Hepatocyte (in vitro differentiated cells): ENCODE results near the gene TNFRSF6B. TPM values are rescaled to one million over a fixed set of nuclear protein-coding genes. Genes with fewer than 3 reads are reported as not detected.

ENCODE experiments used
- DNase-seq: peaks from one replicate; pipeline ENCODE4 v3.0.0-alpha.2; 2016; ENCODE audit warnings: low spot score
- H2AFZ ChIP-seq: fragments of 200-600 bp; sonication (generic); 2 replicates; pipeline ENCODE4 v1.6.0; 2016; ENCODE audit warnings: antibody characterized with exemption, mild to moderate bottlenecking
- H3K27ac ChIP-seq: fragments of 200-600 bp; sonication (generic); 2 replicates; pipeline ENCODE4 v1.5.1; 2016; ENCODE audit warnings: mild to moderate bottlenecking
- H3K27me3 ChIP-seq: fragments of 200-600 bp; sonication (generic); 2 replicates; pipeline ENCODE4 v1.6.1; 2016
- H3K36me3 ChIP-seq: fragments of 200-600 bp; sonication (generic); replicated peaks from 2 replicates; pipeline ENCODE4 v1.5.1; 2016; ENCODE audit warnings: low read depth; ENCODE audit not compliant: insufficient read depth
- H3K4me1 ChIP-seq: fragments of 200-600 bp; sonication (generic); 2 replicates; pipeline ENCODE4 v1.5.1; 2016; ENCODE audit warnings: mild to moderate bottlenecking, moderate library complexity; ENCODE audit not compliant: insufficient read depth
- H3K4me2 ChIP-seq: fragments of 200-600 bp; sonication (generic); 2 replicates; pipeline ENCODE4 v1.6.0; 2016
- H3K4me3 ChIP-seq: fragments of 200-600 bp; sonication (generic); 2 replicates; pipeline ENCODE4 v1.5.1; 2016; ENCODE audit warnings: mild to moderate bottlenecking
- H3K79me2 ChIP-seq: fragments of 200-600 bp; sonication (generic); 2 replicates; pipeline ENCODE4 v1.6.0; 2017; ENCODE audit warnings: mild to moderate bottlenecking
- H3K9me2 ChIP-seq: fragments of 200-600 bp; sonication (generic); replicated peaks from 2 replicates; pipeline ENCODE4 v1.6.0; 2017; ENCODE audit warnings: mild to moderate bottlenecking; ENCODE audit not compliant: insufficient read depth
- H3K9me3 ChIP-seq: fragments of 200-600 bp; sonication (generic); 2 replicates; pipeline ENCODE4 v1.5.1; 2016; ENCODE audit warnings: low read depth, mild to moderate bottlenecking
- H4K20me1 ChIP-seq: fragments of 200-600 bp; sonication (generic); 2 replicates; pipeline ENCODE4 v1.6.0; 2016; ENCODE audit warnings: mild to moderate bottlenecking; ENCODE audit not compliant: insufficient read depth, poor library complexity, severe bottlenecking
- CTCF ChIP-seq: fragments of 200-600 bp; sonication (generic); IDR thresholded peaks from 2 replicates; pipeline ENCODE4 v1.5.1; 2016; ENCODE audit warnings: antibody characterized with exemption, mild to moderate bottlenecking; ENCODE audit not compliant: poor library complexity
- EZH2 ChIP-seq: fragments of 200-600 bp; sonication (generic); IDR thresholded peaks from 2 replicates; pipeline ENCODE4 v1.6.1; 2016; ENCODE audit warnings: antibody characterized with exemption, mild to moderate bottlenecking, borderline replicate concordance
- EZH2phosphoT487 ChIP-seq: fragments of 200-600 bp; sonication (generic); IDR thresholded peaks from one replicate; pipeline ENCODE4 v1.6.1; 2018; ENCODE audit warnings: antibody characterized with exemption, mild to moderate bottlenecking, low read depth, moderate library complexity; ENCODE audit not compliant: unreplicated experiment, severe bottlenecking
- WGBS: methylation state at CpG from one replicate; pipeline ENCODE4 v1.1.6; 2016; ENCODE audit warnings: low lambda C conversion rate; ENCODE audit errors: missing lambda C conversion rate; 5-methylcytosine and 5-hydroxymethylcytosine counted together
- polyA plus RNA-seq: library from polyadenylated mRNA; unstranded; fragments of >200 nt; fragmentation: Nextera tagmentation; extraction: Ambion mirVana; gene quantifications from 2 replicates; pipeline ENCODE4 v1.2.1, GENCODE V29; 2016
- total RNA-seq: library from RNA; depleted of rRNA; stranded (reverse); fragments of >200 nt; gene quantifications from 2 replicates; pipeline ENCODE4 v1.2.3, GENCODE V29; 2014

The TNFRSF6B gene
- total and polyA plus RNA-seq, 2 experiments from 2014 or later, result 0.97 to 4.2 TPM

- H3K9me2 ChIP-seq, result no peaks in the 10 kb centered on the region
- H3K4me3 ChIP-seq, result no peak overlapping the region
- peak overlapping the region; percentile 98 for H3K27ac ChIP-seq
- H3K27me3 ChIP-seq, result no peaks in the 10 kb centered on the region
- TF ChIP-seq EZH2, result no peak
- no peak for TF ChIP-seq CTCF
- TF ChIP-seq EZH2phosphoT487, result no peak
- peaks cover 31% of the 10 kb centered on the region for H3K4me1 ChIP-seq
- WGBS, result 83% methylated on average over 15 of the region's 30 CpGs
- no peaks in the 10 kb centered on the region for H3K36me3 ChIP-seq
- H4K20me1 ChIP-seq, result no peaks in the 10 kb centered on the region
- DNase-seq, result no peak
- H3K9me3 ChIP-seq, result no peaks in the 10 kb centered on the region
- H2AFZ ChIP-seq, result no peak overlapping the region
- peak overlapping the region; percentile 95 for H3K4me2 ChIP-seq
- peaks cover 6% of the 10 kb centered on the region for H3K79me2 ChIP-seq
These were observed 45.4 kb downstream of the TNFRSF6B start for GRCh38 chr20:63741676-63742380.

GRCh38 chr20:63742381-63743024, 46.1 kb downstream of the TNFRSF6B start:
- no peaks in the 10 kb centered on the region for H4K20me1 ChIP-seq
- no peak overlapping the region for H3K4me2 ChIP-seq
- peak; percentile 10 for DNase-seq
- 94% methylated on average over 34 of the region's 37 CpGs for WGBS
- H3K27ac ChIP-seq, result no peak overlapping the region
- TF ChIP-seq CTCF (no peak), EZH2 (no peak), EZH2phosphoT487 (no peak)
- no peaks in the 10 kb centered on the region for H3K36me3 ChIP-seq
- no peak overlapping the region for H2AFZ ChIP-seq
- no peaks in the 10 kb centered on the region for H3K9me2 ChIP-seq
- peaks cover 27% of the 10 kb centered on the region for H3K4me1 ChIP-seq
- H3K79me2 ChIP-seq, result peaks cover 6% of the 10 kb centered on the region
- no peaks in the 10 kb centered on the region for H3K9me3 ChIP-seq
- no peak overlapping the region for H3K4me3 ChIP-seq
- no peaks in the 10 kb centered on the region for H3K27me3 ChIP-seq

- 92% methylated on average over 31 of the region's 31 CpGs for WGBS
- H3K9me3 ChIP-seq, result no peaks in the 10 kb centered on the region
- H3K9me2 ChIP-seq, result no peaks in the 10 kb centered on the region
- no peak overlapping the region for H3K27ac ChIP-seq
- no peaks in the 10 kb centered on the region for H3K36me3 ChIP-seq
- no peak overlapping the region for H2AFZ ChIP-seq
- no peak overlapping the region for H3K4me3 ChIP-seq
- H4K20me1 ChIP-seq, result no peaks in the 10 kb centered on the region
- peaks cover 19% of the 10 kb centered on the region for H3K4me1 ChIP-seq
- TF ChIP-seq EZH2, result no peak
- TF ChIP-seq CTCF, result no peak
- TF ChIP-seq EZH2phosphoT487, result no peak
- H3K79me2 ChIP-seq, result peaks cover 6% of the 10 kb centered on the region
- no peaks in the 10 kb centered on the region for H3K27me3 ChIP-seq
- H3K4me2 ChIP-seq, result no peak overlapping the region
- DNase-seq, result peak; percentile 3
These were observed 46.9 kb downstream of the TNFRSF6B start for GRCh38 chr20:63743210-63743970.
